22Rv1 (cell line): Measurements from ENCODE around the gene DMBX1.

Source experiments
- CTCF ChIP-seq: fragments of 450-650 bp; IDR thresholded peaks from 2 replicates; pipeline ENCODE4 v1.5.1; 2017; ENCODE audit warnings: mild to moderate bottlenecking
- ZFX ChIP-seq: fragments of 450-650 bp; IDR thresholded peaks from 2 replicates; pipeline ENCODE4 v1.6.1; 2017; ENCODE audit warnings: antibody characterized with exemption, borderline replicate concordance

GRCh38 chr1:46465981-46466476 is 23.6 kb upstream of the DMBX1 start:
- TF ChIP-seq CTCF = no peak
- no peak for TF ChIP-seq ZFX
